MM.1S (cell line): Measurements from ENCODE around the gene PLA2R1.

Source experiments
- EZH2 ChIP-seq: fragments of 300-600 bp; sonication (generic); optimal IDR thresholded peaks from 2 replicates; pipeline ENCODE3; 2017; ENCODE audit warnings: low read depth, mild to moderate bottlenecking, antibody characterized with exemption, low read length, mixed read lengths
- EZH2phosphoT487 ChIP-seq: fragments of 300-600 bp; sonication (generic); IDR thresholded peaks from 2 replicates; pipeline ENCODE4 v1.6.1; 2018; ENCODE audit warnings: antibody characterized with exemption, low read length
- TF ChIP-seq, protein P1 (sequence below): fragments of 300-600 bp; sonication (generic); IDR thresholded peaks from 2 replicates; pipeline ENCODE4 v1.5.1; 2016; ENCODE audit warnings: antibody characterized with exemption, low read length, mixed read lengths

GRCh38 chr2:160044728-160045127, 17.7 kb downstream of the PLA2R1 start:
- TF ChIP-seq, protein P1, sequence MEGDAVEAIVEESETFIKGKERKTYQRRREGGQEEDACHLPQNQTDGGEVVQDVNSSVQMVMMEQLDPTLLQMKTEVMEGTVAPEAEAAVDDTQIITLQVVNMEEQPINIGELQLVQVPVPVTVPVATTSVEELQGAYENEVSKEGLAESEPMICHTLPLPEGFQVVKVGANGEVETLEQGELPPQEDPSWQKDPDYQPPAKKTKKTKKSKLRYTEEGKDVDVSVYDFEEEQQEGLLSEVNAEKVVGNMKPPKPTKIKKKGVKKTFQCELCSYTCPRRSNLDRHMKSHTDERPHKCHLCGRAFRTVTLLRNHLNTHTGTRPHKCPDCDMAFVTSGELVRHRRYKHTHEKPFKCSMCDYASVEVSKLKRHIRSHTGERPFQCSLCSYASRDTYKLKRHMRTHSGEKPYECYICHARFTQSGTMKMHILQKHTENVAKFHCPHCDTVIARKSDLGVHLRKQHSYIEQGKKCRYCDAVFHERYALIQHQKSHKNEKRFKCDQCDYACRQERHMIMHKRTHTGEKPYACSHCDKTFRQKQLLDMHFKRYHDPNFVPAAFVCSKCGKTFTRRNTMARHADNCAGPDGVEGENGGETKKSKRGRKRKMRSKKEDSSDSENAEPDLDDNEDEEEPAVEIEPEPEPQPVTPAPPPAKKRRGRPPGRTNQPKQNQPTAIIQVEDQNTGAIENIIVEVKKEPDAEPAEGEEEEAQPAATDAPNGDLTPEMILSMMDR, result no peak
- TF ChIP-seq EZH2, result no peak
- no peak for TF ChIP-seq EZH2phosphoT487
